Activated B cell treated with CpG ODN at 0.5 μM for 24 hours (primary cell): ENCODE data around the gene NFKBIZ. TPM values are rescaled to one million over a fixed set of nuclear protein-coding genes. Genes with fewer than 3 reads are reported as not detected.
"Not testable (repeated sequence)": the region's sequence is repeated elsewhere in the genome, so short reads cannot be mapped to it uniquely, and the experiment has no call there.

Experiments used
- ATAC-seq: fragments of 200-7000 bp; cut with Tn5 transposase; one replicate; pipeline ENCODE4 v1.10.0; 2021; ENCODE audit warnings: low read depth, mild to moderate bottlenecking, moderate library complexity
- CTCF ChIA-PET: fragments of 350-600 bp; sonication (Branson Sonifier 250); formaldehyde crosslinking; loops from one replicate; lab custom pipeline; 2021; ENCODE audit warnings: antibody characterized with exemption; lab: Charles Lee
- POLR2A ChIA-PET: fragments of 350-600 bp; sonication (Branson Sonifier 250); formaldehyde crosslinking; loops from one replicate; lab custom pipeline; 2021; ENCODE audit warnings: antibody characterized with exemption; lab: Charles Lee
- DNase-seq: peaks from one replicate; pipeline ENCODE4 v3.0.0; 2022
- H3K27ac Mint-ChIP-seq: one replicate; pipeline ENCODE4 v1.8.0; 2020; ENCODE audit warnings: mixed read lengths
- H3K27me3 Mint-ChIP-seq: one replicate; pipeline ENCODE4 v1.8.0; 2021; ENCODE audit warnings: mixed read lengths
- H3K36me3 Mint-ChIP-seq: one replicate; pipeline ENCODE4 v1.8.0; 2021; ENCODE audit warnings: low read depth, mixed read lengths
- H3K4me1 Mint-ChIP-seq: one replicate; pipeline ENCODE4 v1.8.0; 2021; ENCODE audit warnings: mixed read lengths
- H3K4me3 Mint-ChIP-seq: one replicate; pipeline ENCODE4 v1.8.0; 2020; ENCODE audit warnings: mild to moderate bottlenecking, mixed read lengths
- H3K9me3 Mint-ChIP-seq: one replicate; pipeline ENCODE4 v1.8.0; 2020; ENCODE audit warnings: mixed read lengths
- CTCF ChIP-seq: fragments of 200-600 bp; IDR thresholded peaks from one replicate; pipeline ENCODE4 v1.8.0; 2022; ENCODE audit warnings: antibody characterized with exemption, mild to moderate bottlenecking
- intact Hi-C: fragments of 100-400 bp; cut with micrococcal nuclease; formaldehyde crosslinking; loops from one replicate; pipeline ENCODE4 v1.15.1; 2024
- total RNA-seq: library from RNA; stranded (reverse); gene quantifications from 2 replicates; pipeline ENCODE4 v1.2.3, GENCODE V29; 2022

NFKBIZ gene
- total RNA-seq, 1 donor from 2014 or later: 421 TPM

GRCh38 chr3:101862416-101863165 is 13.3 kb downstream of the NFKBIZ start:
- H3K27ac Mint-ChIP-seq: peak overlapping the region; percentile 75
- H3K9me3 Mint-ChIP-seq: no peaks in the 10 kb centered on the region
- H3K4me1 Mint-ChIP-seq: peaks cover 68% of the 10 kb centered on the region
- intact Hi-C loops: loop anchor here (5.0 kb wide), 2 partner anchors 35 kb away; no protein-coding TSS in a partner anchor
- no peak for TF ChIP-seq CTCF
- H3K4me3 Mint-ChIP-seq: no peak overlapping the region
- H3K27me3 Mint-ChIP-seq: no peaks in the 10 kb centered on the region
- DNase-seq: no peak
- ChIA-PET CTCF (interaction anchor here (2.1 kb wide), 1 partner anchor 363 kb away, joined by 11 read pairs; no protein-coding TSS in a partner anchor), POLR2A (interaction anchor here (0.9 to 3.9 kb wide), 14 partner anchors 10 to 362 kb away, joined by 3 to 21 read pairs (median 6); partner anchors contain the start of gene NFKBIZ)
- ATAC-seq: peak; percentile 37
- peaks cover 57% of the 10 kb centered on the region for H3K36me3 Mint-ChIP-seq

- CTCF ChIA-PET: interaction anchor here (1.0 to 1.7 kb wide), 3 partner anchors 13 to 363 kb away, joined by 3 to 7 read pairs (median 3); no protein-coding TSS in a partner anchor
- peaks cover 33% of the 10 kb centered on the region for H3K36me3 Mint-ChIP-seq
- POLR2A ChIA-PET: interaction anchor here (0.6 to 3.9 kb wide), 14 partner anchors 8 to 360 kb away, joined by 3 to 21 read pairs (median 6); partner anchors contain the start of gene NFKBIZ
Measured at GRCh38 chr3:101864926-101865325, 15.6 kb downstream of the NFKBIZ start.

GRCh38 chr3:101865751-101866509 is 16.6 kb downstream of the NFKBIZ start:
- Mint-ChIP-seq H3K27me3 (no peaks in the 10 kb centered on the region), H3K36me3 (peaks cover 25% of the 10 kb centered on the region)

More at GRCh38 chr3:101864926-101865325, 15.6 kb downstream of the NFKBIZ start:
- H3K4me3 Mint-ChIP-seq, H3K27ac Mint-ChIP-seq, ATAC-seq, H3K27me3 Mint-ChIP-seq, H3K9me3 Mint-ChIP-seq, DNase-seq: not testable (repeated sequence)
- peaks cover 65% of the 10 kb centered on the region for H3K4me1 Mint-ChIP-seq
- intact Hi-C loops: loop anchor here (5.0 kb wide), 2 partner anchors 32 to 38 kb away; no protein-coding TSS in a partner anchor

GRCh38 chr3:101867511-101867910 is 18.2 kb downstream of the NFKBIZ start:
- ChIA-PET CTCF (interaction anchor here (1.1 to 1.8 kb wide), 3 partner anchors 69 to 362 kb away, joined by 3 to 5 read pairs (median 4); no protein-coding TSS in a partner anchor), POLR2A (interaction anchor here (0.7 to 2.4 kb wide), 11 partner anchors 8 to 69 kb away, joined by 3 to 12 read pairs (median 6); partner anchors contain the start of gene NFKBIZ)

More at GRCh38 chr3:101865751-101866509, 16.6 kb downstream of the NFKBIZ start:
- no peak for DNase-seq
- no peak for TF ChIP-seq CTCF
- H3K4me3 Mint-ChIP-seq: no peak overlapping the region
- CTCF ChIA-PET: interaction anchor here (0.9 to 1.7 kb wide), 3 partner anchors 14 to 359 kb away, joined by 3 to 7 read pairs (median 3); no protein-coding TSS in a partner anchor
- H3K27ac Mint-ChIP-seq: peak overlapping the region; percentile 74
- ATAC-seq: no peak
- intact Hi-C loops: no loop called here
- no peaks in the 10 kb centered on the region for H3K9me3 Mint-ChIP-seq
- H3K4me1 Mint-ChIP-seq: peaks cover 58% of the 10 kb centered on the region
- POLR2A ChIA-PET: interaction anchor here (0.8 to 3.9 kb wide), 9 partner anchors 9 to 359 kb away, joined by 3 to 21 read pairs (median 4); partner anchors contain the start of gene NFKBIZ

More at GRCh38 chr3:101867511-101867910, 18.2 kb downstream of the NFKBIZ start:
- intact Hi-C loops: no loop called here
- Mint-ChIP-seq H3K27me3 (no peaks in the 10 kb centered on the region), H3K4me1 (peaks cover 45% of the 10 kb centered on the region), H3K9me3 (no peaks in the 10 kb centered on the region), H3K36me3 (peaks cover 9% of the 10 kb centered on the region), H3K4me3 (no peak overlapping the region), H3K27ac (peak overlapping the region; percentile 13)
- TF ChIP-seq CTCF: no peak
- ATAC-seq (no peak), DNase-seq (no peak)
